Fibroblast of lung (primary cell): ENCODE measurements around the gene IRF9.

Experiments
- CTCF ChIP-seq, 2 donors: IDR thresholded peaks in 1 of 2; conservative IDR thresholded peaks in 1 of 2; 1 replicate in 1 of 2; 2 replicates in 1 of 2; pipeline ENCODE4 v1.5.1; 2011 to 2012; ENCODE audit warnings: low read length in 2 of 2, control low read depth in 1 of 2, inconsistent platforms in 1 of 2, low read depth in 1 of 2, mild to moderate bottlenecking in 1 of 2
- EZH2 ChIP-seq: IDR thresholded peaks from 2 replicates; pipeline ENCODE4 v1.5.1; 2012; ENCODE audit warnings: low read length, control low read depth, mild to moderate bottlenecking; ENCODE audit errors: missing control alignments

- TF ChIP-seq CTCF (conservative IDR thresholded peaks at IDR 0.05 in 1 of 2, IDR thresholded peaks at IDR 0.05 in 1 of 2; ENCODE audit: low read depth in 1 of 2, low read length in 2 of 2) (peak in 1 of 2 donors; percentile 37), EZH2 (no peak)
Measured at GRCh38 chr14:24215495-24216344, 54.7 kb downstream of the IRF9 start, which contains the start of gene MDP1.
